GM12874 (cell line): Measurements from ENCODE around the gene DCP1A.

Experiments used
- TF ChIP-seq, protein P1 (sequence below): IDR thresholded peaks from 2 replicates; pipeline ENCODE4 v1.5.1; 2011; ENCODE audit warnings: low read depth, mild to moderate bottlenecking, control low read depth, low read length, moderate library complexity; ENCODE audit not compliant: insufficient read depth

Gene DCP1A

DNA sequence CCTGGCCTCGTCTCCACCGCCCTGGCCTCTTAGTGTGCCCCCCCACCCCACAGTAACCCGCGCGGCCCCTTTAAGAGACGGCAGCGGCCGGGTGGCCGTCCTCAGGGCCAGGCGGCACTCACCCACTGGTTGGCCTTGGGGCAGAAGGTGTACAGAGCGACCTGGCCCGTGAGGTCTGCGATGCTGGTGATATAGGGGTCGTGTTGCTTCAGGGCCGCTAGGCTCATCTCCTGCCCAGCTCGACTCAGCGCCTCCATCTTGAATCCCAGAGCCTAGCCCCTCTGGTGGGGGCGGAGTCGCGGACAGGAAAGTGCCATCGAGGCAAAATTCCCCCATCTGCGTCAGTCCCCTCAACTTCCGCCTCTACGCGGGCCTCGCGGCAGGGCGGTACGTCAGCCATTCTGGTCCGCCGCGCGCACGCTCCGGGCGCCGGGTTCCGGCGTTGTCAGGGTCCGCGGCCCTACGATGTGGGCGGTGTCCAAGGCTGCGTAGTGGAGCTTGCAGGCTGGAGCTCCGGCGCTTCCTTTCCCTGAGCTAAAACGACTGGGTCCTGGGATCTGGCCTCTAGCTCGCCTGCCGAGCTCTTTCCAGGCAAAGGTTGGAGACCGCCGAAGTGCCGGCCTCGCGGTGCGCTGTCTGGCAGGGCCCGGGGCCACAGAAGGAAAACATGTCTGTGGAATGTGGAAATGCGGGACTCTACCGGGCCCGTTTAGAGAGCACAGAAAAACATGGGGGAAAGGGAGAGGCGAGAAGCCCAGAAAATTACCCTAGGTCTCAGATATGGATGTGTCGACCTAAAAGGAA, at the start of gene DCP1A:
Gene DCP1A, minus strand, starts transcription at position 283 of the 804 bp plus-strand sequence. Its CDS starts 26 bp downstream, at position 257.
- TF ChIP-seq, protein P1, sequence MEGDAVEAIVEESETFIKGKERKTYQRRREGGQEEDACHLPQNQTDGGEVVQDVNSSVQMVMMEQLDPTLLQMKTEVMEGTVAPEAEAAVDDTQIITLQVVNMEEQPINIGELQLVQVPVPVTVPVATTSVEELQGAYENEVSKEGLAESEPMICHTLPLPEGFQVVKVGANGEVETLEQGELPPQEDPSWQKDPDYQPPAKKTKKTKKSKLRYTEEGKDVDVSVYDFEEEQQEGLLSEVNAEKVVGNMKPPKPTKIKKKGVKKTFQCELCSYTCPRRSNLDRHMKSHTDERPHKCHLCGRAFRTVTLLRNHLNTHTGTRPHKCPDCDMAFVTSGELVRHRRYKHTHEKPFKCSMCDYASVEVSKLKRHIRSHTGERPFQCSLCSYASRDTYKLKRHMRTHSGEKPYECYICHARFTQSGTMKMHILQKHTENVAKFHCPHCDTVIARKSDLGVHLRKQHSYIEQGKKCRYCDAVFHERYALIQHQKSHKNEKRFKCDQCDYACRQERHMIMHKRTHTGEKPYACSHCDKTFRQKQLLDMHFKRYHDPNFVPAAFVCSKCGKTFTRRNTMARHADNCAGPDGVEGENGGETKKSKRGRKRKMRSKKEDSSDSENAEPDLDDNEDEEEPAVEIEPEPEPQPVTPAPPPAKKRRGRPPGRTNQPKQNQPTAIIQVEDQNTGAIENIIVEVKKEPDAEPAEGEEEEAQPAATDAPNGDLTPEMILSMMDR, result no peak

DNA sequence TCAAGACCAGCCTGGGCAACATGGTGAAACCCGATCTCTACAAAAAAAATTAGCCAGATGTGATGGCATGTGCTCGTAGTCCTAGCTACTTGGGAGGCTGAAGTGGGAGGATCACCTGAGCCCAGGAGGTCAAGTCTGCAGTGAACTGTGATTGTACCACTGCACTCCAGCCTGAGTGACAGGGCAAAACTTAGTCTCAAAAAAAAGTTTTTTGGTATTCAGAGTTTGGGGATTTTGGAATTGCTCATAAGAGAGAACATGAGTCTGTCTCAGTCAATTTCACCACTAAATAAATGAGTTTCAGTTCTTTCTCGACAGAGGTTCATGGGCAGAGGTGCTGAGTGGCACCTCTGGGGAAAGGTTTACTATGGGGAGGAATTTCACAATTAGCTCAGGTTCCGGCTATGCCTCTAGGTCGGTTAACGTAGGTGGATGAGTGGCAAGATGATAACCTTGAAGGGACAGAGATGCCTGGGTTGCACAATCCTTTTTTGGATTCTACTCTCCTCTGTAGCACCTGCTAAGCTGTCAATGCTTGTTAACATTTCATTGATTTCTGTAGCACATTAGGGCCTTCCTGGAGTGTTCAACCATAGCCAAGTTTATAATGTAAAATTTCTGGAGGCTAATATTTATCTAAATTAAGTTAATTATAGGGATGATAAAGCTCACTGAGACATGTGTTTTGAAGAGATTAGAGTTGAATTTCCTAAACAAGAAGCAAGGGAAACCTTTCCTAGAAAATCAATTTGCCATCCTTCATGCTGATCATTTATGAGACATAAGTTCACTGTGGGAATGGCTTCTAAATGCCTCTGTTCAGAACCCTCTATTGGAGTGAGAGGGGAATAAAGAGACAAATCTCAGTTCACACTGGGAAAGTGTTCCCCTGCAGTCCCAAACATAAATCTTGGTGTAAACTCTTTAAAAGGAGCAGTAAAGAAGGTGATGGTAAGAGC, 37.4 kb upstream of the DCP1A start:
- TF ChIP-seq, protein P1, result no peak

DNA sequence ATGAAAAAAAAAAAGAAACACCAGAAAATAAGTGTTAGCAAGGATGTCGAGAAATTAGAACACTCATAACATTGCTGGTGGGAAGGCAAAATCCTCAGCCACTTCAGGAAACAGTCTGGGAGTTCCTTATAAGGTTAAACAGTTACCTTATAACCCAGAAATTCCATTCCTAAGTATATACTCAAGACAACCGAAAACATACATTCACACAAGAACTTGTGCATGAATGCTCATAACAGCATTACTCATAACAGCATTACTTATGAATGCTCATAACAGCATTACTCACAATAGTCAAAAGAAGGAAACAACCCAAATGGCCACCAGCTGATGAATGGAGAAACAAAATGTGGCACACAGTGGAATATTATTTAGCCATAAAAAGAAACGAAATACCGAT, 34.8 kb upstream of the DCP1A start:
- TF ChIP-seq, protein P1, result no peak

DNA sequence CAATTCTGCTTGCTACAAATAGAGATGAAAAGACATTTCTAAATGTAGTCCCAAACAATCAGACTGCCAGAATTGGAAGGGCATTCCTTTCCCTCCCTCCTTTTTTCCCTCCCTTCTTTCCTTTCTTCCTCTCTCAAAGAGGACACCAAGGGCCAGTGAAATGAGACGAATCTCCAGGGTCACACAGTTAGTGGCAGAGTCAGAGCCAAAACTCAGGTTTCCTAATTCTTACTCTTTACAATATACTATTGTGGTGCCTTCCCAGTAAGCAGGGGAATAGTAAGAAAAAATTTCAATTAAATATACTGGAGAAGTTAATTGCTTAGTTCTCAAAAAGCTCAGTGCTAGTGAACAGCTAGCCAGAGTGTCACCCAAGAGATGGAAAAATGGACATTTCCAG, 33.0 kb upstream of the DCP1A start:
- TF ChIP-seq, protein P1, result no peak

DNA sequence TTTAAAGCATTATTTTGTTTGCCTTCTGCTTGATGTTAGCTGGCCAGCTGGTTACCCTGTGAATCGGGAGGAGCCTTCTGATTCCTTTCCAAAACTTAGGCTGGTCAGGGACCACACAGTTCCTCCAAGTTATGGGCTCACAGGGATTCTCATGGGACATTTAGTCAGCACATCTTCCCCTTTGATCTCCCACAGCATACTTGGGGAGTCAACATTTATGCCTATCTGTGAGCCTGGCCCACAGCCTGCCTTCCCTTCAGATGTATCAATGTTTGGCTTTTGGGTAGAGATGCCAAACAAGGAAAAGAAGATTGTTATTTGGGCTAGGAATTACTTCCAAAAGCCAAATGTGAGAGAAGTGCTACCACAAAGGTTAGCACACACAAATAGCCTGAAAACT, 32.6 kb upstream of the DCP1A start:
- TF ChIP-seq, protein P1, result no peak

DNA sequence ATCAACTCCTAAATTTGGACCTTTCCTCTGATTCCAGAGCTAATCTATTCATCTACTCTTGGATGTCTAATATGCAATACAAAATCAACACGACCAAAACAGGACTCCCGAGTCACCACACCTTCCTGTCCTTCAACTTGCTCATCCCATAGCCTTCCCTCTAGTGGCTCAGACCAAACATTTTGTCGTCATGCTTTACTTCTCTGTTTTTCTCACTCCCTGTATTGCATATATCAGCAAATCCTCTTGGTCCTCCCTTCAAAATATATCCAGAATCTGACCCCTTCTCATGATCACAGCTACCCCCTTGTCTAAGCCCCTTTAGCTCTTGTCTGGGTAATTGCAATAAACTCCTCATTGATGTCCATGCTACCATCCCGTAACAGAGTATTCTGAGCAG, 30.5 kb upstream of the DCP1A start:
- TF ChIP-seq, protein P1, result no peak

DNA sequence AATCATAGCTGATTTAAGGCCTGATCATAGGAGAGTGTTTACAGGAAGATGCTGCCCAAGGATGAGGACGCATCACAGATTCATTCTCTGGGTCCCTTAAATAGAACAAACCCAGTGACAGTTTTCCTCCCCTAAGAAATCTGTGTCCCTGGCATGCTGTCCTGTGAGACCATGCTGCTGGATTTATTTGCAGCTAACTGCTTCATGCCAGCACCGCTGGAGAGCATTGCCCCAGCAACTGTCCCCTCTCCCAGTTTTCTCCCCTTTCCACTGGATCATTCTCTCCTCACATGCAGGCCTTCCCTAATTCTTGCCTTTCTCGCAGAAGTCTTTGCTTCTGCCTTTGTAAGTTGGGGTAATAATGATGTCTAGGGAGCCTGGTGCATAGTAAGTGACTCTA, 29.3 kb upstream of the DCP1A start:
- TF ChIP-seq, protein P1, result no peak
